HG03039 (cell line): ENCODE measurements around the gene ATP6V0C.

Experiments
- ATAC-seq: cut with Tn5 transposase; IDR thresholded peaks from one replicate; pipeline ENCODE4 v1.9.1; 2021; ENCODE audit warnings: mild to moderate bottlenecking, moderate library complexity; ENCODE audit not compliant: unreplicated experiment

Gene ATP6V0C

DNA sequence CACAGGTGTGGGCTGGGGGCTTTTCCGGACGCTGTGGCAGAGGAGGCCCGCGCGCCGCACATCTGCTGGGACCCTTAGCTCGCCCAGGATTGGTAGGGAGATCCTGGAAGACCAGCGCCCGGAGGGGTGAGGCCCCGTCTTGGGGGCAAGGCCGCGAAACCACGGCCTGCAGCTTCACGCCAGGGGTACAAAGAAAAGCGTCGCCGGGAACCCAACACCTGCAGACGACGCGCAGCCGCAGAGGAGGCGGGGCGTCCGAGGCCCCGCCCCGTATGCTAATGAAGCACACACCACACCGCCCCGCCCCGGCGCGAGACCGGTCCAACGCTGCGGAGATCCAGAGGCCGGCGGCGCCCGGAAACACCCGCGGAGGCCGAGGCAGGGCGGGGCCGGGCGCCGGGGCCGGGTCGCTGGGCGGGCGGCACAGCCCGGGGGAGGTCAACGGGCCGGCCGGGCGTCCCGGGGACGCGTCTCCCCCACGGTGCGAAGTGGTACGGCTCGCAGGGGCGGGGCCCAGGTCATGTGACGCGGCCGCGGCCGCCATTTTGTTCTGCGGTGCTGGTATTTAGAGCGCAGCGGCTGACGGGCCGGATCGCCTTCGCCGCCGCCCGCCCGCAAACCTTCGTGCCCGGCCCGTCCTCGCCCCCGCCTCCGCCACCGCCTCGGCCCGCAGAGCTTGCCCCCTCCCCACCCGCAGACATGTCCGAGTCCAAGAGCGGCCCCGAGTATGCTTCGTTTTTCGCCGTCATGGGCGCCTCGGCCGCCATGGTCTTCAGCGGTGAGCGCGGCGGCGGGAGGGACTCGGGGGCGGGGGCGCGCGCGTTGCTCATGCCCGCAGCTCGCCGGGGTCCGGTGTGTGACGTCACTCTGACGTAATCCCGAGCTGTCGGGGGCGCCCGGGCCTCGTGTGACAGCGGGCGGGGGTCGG, at the start of gene ATP6V0C:
TSS of gene ATP6V0C (plus strand) at position 548 of the 928 bp plus-strand sequence. CDS start at position 700, 152 bp downstream.
- ATAC-seq = peak; percentile 66

DNA sequence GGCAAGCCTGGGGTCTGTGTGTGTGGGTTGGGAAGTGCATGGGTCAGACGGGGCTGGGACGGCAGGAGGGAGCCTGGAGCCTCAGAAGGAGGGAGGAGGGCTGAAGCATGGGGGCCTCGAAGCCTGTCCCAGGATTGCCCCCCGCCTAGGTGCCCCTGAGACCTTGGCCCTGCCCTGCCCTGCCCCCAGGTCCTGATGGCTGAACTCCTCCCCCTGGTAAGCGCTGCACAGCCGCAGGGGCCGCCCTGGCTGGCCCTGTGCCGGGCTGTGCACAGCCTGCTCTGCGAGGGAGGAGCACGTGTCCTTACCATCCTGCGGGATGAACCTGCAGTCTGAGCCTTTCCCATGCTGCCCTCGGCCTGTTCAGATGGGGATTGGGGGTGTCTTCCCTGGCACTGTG, 49.4 kb upstream of the ATP6V0C start:
- no peak for ATAC-seq

DNA sequence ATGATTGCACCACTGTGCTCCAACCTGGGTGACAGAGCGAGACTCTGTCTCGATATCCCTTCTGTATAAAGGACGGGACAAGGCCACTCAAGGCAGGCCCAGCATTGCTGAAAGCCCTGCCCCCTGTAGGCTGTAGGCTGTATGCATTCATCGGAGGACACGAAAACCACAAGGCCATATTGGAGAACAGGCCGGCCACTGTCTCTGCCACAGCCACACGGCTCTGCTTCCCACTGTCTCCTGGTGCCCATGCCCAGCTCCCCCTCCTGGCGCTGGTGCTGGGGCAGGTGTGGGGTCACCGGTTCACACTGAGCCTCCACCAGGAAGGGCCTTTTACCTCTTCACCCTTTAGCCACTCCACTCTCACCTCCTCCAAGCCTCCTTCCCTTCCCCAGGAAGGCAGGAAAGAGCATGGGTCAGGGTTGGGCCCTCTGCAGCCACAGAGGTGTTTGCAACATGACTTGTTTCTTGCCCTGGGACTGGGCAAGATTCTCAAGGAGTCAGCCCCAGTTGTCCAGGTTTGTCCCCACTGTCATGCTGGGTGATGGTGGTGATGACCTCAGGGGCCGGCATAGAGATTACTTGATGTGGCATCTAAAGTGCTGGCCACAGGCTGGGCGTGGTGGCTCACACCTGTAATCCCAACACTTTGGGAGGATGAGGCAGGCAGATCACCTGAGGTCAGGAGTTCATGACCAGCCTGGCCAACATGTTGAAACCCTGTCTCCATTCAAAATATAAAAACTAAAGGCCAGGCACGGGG, 47.9 kb upstream of the ATP6V0C start:
- no peak for ATAC-seq

DNA sequence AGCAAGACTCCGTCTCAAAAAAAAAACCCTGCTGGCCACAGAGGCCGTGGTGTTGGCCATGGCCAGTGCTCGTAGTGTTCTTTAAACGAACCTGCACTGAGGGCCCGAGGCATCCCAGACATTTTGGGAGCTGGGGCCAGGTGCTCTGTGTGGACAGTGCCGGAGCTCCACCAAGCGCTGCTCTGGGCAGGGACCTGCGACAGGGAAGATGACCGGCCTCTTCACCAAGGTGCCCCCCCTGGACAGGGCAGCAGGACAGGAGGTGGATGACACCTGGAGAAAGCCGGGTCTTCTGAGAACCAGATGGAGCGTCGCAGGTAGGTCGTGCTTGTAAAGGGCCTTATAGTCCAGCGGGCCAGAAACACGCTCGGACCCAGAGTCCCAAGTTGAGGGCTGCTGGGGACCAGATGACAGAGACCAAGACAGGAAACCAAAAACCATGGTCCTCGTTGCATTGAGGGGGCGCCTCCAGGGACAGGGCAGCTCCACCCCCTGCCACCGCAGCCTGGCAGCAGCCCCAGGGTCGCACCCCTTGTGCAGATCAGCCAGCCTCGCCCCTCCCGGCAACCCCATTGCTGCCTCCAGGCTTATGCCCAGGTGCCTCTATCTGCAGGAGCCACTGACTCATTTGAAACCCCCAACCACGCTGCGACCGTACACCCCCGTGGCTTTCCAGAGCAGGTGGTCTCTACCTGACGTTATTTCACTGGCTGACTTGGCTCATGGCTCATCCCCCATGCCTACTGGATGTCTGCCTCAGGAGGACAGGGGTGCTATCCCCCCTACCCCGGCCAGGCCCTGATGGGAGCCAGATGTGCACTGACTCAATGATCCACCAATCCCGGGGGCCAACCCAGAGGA, 46.9 kb upstream of the ATP6V0C start:
- no peak for ATAC-seq

DNA sequence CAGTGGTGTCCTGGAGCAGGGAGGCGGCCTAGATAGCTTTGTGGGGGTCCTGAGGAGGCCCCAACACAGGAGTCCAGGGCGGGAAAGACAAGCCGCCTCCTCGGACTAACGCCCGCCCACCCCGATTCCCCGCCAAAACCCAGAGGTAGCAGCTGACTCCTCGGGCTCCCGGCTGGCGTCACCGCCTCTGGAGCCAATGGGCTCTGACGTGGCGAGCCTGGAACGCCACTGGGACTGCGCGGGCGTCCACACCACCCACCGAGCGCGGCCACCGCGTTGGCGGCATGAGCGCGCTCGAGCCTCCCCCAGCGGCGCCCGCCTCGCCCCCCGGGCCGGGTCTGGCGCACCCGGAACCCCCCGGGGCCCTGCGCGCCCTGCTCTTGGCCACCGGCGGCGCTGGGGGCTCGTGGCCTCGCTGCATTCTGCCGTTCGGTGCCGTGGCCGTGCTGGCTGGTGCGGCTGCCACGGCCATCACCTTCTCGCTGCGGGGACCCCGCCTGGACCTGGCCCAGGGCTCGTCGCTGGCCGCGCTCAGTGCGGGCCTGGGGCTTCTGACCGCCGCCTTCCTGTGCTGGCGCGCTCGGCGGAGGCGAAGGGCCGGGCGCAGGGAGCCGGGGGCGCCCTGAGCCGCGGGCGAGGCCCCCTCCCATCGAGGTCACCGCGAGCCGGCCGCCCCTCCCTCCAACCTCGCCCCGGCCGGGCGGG, 46.1 kb upstream of the ATP6V0C start:
- no peak for ATAC-seq

DNA sequence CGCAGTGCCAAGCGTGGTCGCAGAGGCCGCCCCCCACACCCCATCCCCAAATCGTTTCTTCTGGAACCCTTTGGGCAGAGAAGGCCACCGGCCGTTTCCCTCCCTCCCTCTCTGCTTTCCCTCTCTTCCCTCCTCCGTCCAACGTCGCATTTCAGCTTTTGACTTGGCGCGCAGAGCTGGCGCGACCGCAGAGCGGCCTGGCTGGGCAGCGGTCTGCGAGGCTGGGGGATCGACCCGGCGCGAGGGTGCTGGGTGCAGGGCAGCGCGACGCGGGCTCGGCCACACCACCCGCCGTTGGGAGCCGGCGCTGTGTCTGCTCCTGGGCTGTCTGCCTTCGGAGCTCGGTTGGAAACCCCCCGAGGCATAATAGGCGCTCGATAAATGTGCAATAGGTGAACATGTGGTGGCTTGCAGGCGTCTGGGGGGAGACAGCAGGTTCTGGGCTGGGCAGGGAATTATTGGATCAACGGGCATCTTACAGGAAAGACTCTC, 45.5 kb upstream of the ATP6V0C start:
- no peak for ATAC-seq

DNA sequence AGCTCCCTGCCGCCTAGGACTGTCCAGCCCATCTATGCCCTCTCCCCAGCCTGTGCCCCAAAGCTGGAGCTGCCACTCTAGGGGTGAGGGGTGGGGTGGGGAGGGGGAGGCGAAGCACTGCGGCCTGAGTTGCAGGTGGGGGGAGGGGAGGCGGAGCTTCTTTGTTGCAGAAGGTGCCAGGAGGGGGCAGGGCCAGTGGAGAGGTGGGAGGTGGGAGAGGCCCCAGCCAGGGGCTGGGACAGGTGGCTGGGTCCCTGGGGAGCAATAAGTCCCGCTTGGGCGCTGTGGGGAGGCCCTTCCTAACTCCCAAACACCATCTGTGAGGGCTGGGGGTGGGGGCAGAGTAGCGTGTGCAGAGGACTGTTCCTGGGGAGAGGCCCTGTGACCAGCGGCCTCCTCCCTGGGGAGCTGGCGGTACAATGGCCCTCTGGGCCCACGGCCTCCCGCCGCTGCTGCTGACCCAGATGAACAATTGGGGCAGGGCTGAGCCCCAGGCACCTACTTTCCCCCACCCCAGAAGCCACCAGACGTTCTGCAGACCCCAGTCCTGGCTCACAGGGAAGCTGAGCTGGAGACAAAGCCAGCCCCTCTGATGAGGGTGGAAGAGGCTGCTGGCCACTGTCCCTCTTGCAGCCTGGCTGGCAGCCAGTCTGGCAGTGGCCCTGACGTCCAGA, 44.9 kb upstream of the ATP6V0C start:
- ATAC-seq = no peak

DNA sequence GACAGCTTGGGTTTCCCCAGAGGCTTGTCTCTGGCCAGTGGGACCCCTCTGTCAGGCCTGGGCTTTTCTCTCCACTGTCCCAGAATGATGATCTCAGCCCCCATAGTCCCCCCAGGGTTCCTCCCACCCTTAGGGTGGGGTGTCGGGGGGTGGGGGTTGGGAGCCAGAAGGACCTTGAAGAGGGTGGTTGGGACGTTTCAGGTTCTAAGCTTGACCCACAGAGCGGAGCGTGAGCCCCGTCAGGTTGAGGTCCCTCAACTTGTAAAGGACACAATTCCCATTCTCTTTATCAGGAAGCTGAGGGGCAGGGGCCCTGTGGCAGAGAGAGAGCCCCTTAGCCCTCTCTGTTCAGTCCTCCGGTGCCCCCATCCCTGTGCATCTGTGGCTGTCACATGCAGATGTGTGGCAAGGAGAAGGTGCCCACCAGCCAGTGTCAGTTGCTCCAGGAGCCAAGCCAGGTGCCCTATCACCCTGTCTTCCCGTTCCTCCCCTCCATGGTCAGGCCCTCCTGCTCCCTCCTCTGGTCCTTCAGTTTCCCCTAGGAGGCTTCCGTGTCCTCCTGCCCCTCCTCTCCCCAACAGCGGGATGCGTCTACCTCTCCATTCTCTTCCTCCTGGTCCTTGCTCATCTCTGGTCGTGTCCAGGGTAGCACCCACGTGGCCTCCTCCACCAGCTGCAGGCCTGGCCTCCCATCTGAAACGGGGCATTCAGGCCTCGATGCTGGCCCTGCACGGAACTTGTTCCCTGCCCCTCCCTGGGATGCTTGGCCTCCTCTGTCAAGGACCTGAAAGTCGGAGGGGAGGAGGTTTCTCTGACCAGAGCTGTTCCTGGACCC, 44.1 kb upstream of the ATP6V0C start:
- no peak for ATAC-seq

DNA sequence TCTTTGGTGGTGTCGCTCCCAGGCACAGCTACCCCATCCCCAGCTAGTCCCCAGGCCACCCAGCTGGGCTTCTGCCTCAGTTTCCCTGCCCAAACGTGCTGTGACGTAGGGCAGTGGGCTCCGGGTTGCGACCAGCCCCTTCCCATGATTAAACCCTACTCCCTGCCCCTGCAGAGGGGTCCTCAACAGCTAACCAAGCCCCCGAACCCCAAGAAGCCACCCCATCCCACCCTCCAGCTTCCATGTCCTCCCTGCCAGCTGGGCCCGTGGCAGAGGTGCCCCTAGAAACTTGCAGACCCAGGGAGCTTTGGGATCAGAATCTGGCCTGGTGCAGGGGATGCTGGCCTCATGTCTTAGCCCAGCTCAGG, 43.5 kb upstream of the ATP6V0C start:
- no peak for ATAC-seq

DNA sequence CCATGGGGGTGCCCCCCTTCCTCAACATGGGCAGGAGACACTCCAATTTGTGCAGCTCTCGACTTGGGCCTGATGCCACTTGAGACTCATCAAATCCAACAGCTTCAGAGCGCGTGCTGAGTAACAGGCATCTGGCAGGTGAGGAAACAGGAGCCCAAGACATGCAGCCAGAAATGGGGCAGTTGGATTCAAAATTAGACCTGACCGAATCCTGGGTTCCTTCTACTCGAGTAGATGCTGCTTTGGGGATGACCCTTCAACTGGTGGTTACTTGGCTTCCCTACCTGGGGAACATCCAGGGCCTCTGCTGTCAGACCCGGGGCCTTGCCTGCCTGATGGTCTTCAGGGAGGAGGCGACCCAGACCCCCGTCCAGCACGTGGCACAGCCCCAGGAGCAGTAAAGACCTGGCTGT, 43.1 kb upstream of the ATP6V0C start:
- no peak for ATAC-seq

DNA sequence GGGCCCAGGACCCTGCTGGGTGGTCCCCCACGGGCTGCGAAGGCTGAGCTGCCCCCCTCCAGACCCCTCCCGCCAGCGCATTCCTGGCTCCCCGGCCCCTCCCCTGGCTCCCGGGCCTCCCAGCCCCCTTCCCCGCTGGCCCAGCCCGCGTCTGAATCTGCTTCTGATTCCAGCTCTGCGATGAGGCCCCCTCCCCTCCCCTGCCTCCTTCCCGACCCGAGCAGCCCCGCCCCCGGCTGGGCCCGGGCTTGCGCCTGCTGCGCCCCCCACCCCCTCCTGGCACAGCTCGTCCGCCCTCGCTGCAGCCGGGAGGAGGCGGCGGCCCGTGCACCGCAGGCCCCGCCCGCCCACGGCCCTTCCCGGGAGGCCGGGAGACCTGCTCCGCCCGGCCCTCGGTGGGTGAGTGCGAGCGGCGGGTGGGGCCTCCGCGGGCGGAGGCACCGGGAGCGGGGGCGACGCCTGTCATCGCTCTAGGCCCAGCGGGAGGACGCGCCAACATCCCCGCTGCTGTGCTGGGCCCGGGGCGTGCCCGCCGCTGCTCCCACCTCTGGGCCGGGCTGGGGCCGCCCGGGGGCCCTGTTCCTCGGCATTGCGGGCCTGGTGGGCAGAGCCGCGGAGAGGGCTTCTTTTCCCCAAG, 42.6 kb upstream of the ATP6V0C start, which contains the start of gene NTN3:
TSS of gene NTN3 (plus strand) at position 282 of the 637 bp plus-strand sequence. CDS start 405 bp downstream, outside the sequence.
- ATAC-seq = no peak

DNA sequence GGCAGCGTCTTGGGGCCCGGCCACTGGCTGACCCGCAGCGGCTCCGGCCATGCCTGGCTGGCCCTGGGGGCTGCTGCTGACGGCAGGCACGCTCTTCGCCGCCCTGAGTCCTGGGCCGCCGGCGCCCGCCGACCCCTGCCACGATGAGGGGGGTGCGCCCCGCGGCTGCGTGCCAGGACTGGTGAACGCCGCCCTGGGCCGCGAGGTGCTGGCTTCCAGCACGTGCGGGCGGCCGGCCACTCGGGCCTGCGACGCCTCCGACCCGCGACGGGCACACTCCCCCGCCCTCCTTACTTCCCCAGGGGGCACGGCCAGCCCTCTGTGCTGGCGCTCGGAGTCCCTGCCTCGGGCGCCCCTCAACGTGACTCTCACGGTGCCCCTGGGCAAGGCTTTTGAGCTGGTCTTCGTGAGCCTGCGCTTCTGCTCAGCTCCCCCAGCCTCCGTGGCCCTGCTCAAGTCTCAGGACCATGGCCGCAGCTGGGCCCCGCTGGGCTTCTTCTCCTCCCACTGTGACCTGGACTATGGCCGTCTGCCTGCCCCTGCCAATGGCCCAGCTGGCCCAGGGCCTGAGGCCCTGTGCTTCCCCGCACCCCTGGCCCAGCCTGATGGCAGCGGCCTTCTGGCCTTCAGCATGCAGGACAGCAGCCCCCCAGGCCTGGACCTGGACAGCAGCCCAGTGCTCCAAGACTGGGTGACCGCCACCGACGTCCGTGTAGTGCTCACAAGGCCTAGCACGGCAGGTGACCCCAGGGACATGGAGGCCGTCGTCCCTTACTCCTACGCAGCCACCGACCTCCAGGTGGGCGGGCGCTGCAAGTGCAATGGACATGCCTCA, 41.9 kb upstream of the ATP6V0C start:
- ATAC-seq = no peak

DNA sequence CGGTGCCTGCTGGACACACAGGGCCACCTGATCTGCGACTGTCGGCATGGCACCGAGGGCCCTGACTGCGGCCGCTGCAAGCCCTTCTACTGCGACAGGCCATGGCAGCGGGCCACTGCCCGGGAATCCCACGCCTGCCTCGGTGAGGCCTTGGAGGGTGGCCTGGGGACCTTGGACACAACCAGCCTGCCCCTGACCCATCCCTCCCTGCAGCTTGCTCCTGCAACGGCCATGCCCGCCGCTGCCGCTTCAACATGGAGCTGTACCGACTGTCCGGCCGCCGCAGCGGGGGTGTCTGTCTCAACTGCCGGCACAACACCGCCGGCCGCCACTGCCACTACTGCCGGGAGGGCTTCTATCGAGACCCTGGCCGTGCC, 41.3 kb upstream of the ATP6V0C start:
- no peak for ATAC-seq

DNA sequence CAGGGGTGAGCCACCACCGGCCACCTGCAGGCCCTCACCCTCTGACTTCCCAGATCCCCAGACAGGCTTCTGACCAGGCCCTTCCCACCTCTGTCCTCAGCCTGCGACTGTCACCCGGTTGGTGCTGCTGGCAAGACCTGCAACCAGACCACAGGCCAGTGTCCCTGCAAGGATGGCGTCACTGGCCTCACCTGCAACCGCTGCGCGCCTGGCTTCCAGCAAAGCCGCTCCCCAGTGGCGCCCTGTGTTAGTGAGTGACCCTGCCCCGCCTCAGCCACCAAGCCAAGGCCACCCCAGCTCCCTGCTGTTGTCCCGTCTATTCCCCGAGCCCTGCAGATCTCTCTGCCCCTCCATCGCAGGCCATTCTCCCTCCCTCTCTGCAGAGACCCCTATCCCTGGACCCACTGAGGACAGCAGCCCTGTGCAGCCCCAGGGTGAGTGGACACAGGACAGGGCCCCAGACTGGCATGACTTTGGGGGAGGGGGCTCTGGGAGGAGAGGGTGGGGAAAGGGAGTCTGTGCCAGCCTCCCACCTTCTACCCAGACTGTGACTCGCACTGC, 40.8 kb upstream of the ATP6V0C start:
- no peak for ATAC-seq

DNA sequence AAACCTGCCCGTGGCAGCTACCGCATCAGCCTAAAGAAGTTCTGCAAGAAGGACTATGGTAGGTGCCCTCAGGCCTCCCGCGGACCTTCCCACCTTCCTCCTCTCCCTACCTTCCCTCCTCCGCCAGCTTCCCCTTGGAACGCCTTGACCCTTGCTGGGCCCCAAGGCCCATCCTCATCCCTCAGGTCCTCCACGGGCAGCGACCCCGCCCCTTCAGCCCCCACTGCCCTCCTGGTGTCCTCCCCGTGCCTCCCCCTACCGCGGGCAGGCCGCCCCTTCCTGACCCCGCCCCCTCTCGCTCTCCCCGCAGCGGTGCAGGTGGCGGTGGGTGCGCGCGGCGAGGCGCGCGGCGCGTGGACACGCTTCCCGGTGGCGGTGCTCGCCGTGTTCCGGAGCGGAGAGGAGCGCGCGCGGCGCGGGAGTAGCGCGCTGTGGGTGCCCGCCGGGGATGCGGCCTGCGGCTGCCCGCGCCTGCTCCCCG, 40.3 kb upstream of the ATP6V0C start:
- no peak for ATAC-seq

DNA sequence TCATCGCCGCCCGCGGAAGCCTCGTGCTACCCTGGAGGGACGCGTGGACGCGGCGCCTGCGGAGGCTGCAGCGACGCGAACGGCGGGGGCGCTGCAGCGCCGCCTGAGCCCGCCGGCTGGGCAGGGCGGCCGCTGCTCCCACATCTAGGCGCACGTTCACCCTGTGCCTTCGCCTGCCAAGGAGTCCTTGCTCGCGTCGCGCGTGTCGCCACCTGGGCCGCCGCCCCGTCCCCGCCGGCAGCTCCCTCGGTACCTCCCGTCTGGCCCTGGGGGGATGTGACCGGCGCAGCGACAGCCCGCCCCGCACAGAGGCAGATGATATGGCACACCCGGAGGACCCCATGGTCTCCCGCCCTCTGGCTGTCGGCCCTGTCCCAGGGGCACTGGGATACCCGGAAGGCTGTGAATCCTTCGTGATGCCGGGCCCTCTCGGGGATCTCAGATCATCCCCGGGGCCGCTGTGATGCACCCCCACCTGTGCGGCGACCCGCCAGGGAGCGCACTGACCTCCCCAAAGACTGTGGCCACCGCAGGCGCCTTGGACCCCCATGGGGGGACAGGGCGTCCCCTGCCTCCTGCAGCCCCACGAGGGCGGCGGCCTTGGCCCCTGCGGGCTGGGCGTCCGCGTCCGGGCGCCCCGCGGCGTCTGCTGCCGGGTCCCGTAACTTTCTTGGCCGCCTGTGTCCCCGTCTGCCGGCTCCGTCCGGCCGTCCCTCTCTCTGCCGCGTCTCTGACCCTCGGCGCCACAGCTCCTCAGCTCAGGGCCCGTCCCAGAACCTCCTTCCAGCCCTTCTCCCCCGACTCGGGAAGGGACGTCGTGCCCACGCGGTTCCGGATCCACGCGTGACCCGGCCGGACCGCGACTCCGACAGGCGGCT, 39.5 kb upstream of the ATP6V0C start:
- ATAC-seq = no peak
